SK-N-SH (cell line): Measurements from ENCODE around the gene SQOR. TPM values are rescaled to one million over a fixed set of nuclear protein-coding genes. Genes with fewer than 3 reads are reported as not detected.

ENCODE experiments used
- CTCF ChIA-PET: fragments of 300-600, 350-600 bp; formaldehyde crosslinking; extraction: SDS; loops from one replicate; lab custom pipeline; 2021; lab: Yijun Ruan, JAX
- POLR2A ChIA-PET: fragments of 350-600 bp; sonication (Branson Sonifier 250); formaldehyde crosslinking; extraction: SDS; loops from one replicate; lab custom pipeline; 2020; ENCODE audit warnings: antibody characterized with exemption, inconsistent platforms; lab: Yijun Ruan, JAX
- DNase-seq: peaks from one replicate; pipeline ENCODE4 v3.0.0; 2012
- H2AFZ ChIP-seq: fragments of 200-600 bp; sonication (generic); 2 replicates; pipeline ENCODE4 v1.8.1; 2016; ENCODE audit warnings: antibody characterized with exemption, mild to moderate bottlenecking, low read depth
- H3F3A ChIP-seq: fragments of 200-600 bp; sonication (generic); replicated peaks from 2 replicates; pipeline ENCODE3; 2016; ENCODE audit warnings: antibody characterized with exemption, mild to moderate bottlenecking; ENCODE audit not compliant: insufficient read depth
- H3K27ac ChIP-seq, 2 experiments: fragments of 200-500 bp in 1 of 2; fragments of 200-600 bp in 1 of 2; sonication (Bioruptor generic) in 1 of 2; sonication (generic), shearing (Covaris generic) in 1 of 2; 2 replicates each; pipeline versions ENCODE4 v1.5.1 to v1.6.1; 2014 to 2016; ENCODE audit warnings: low read depth in 2 of 2, inconsistent platforms in 1 of 2, low read length in 1 of 2, mild to moderate bottlenecking in 1 of 2, mixed read lengths in 1 of 2
- H3K27me3 ChIP-seq: fragments of 200-600 bp; sonication (generic), shearing (Covaris generic); 2 replicates; pipeline ENCODE4 v1.6.1; 2016; ENCODE audit warnings: mixed run types; ENCODE audit not compliant: insufficient read depth
- H3K36me3 ChIP-seq, 2 experiments: fragments of 200-500 bp in 1 of 2; fragments of 200-600 bp in 1 of 2; sonication (Bioruptor generic) in 1 of 2; sonication (generic) in 1 of 2; replicated peaks in 1 of 2; 2 replicates each; pipeline versions ENCODE3 to v1.5.1; 2014 to 2016; ENCODE audit warnings: low read length in 1 of 2, mild to moderate bottlenecking in 1 of 2; ENCODE audit not compliant: insufficient read depth in 2 of 2, control insufficient read depth in 1 of 2
- H3K4me1 ChIP-seq, 2 experiments: fragments of 200-500 bp in 1 of 2; fragments of 200-600 bp in 1 of 2; sonication (Bioruptor generic) in 1 of 2; sonication (generic), shearing (Covaris generic) in 1 of 2; 2 replicates each; pipeline versions ENCODE4 v1.5.1 to v1.6.1; 2014 to 2016; ENCODE audit warnings: low read depth in 1 of 2, low read length in 1 of 2, mixed run types in 1 of 2; ENCODE audit not compliant: insufficient read depth in 2 of 2, control insufficient read depth in 1 of 2
- H3K4me2 ChIP-seq: fragments of 200-600 bp; sonication (generic), shearing (Covaris generic); 2 replicates; pipeline ENCODE4 v1.6.1; 2017; ENCODE audit warnings: mixed run types
- H3K4me3 ChIP-seq, 2 experiments: fragments of 200-500 bp in 1 of 2; fragments of 200-600 bp in 1 of 2; sonication (Bioruptor generic) in 1 of 2; sonication (generic), shearing (Covaris generic) in 1 of 2; 2 replicates each; pipeline versions ENCODE4 v1.5.1 to v1.8.1; 2014 to 2016; ENCODE audit warnings: low read depth in 2 of 2, inconsistent platforms in 1 of 2, low read length in 1 of 2, mild to moderate bottlenecking in 1 of 2, mixed read lengths in 1 of 2, moderate library complexity in 1 of 2
- H3K79me2 ChIP-seq: fragments of 200-600 bp; sonication (generic); 2 replicates; pipeline ENCODE4 v1.8.1; 2017; ENCODE audit warnings: mild to moderate bottlenecking; ENCODE audit not compliant: insufficient read depth
- H3K9ac ChIP-seq: fragments of 200-600 bp; sonication (generic); 2 replicates; pipeline ENCODE4 v1.6.1; 2017; ENCODE audit warnings: mixed run types
- H3K9me2 ChIP-seq: fragments of 200-600 bp; sonication (generic); 2 replicates; pipeline ENCODE4 v1.6.1; 2017; ENCODE audit warnings: mixed run types
- H3K9me3 ChIP-seq: fragments of 200-600 bp; sonication (generic); 2 replicates; pipeline ENCODE4 v1.6.1; 2017; ENCODE audit warnings: mixed run types, mild to moderate bottlenecking, moderate library complexity
- H4K20me1 ChIP-seq: fragments of 200-600 bp; sonication (generic); 2 replicates; pipeline ENCODE4 v1.6.1; 2017; ENCODE audit warnings: mild to moderate bottlenecking, mixed run types; ENCODE audit not compliant: insufficient read depth
- CTCF ChIP-seq: fragments of 200-600 bp; sonication (generic); IDR thresholded peaks from 2 replicates; pipeline ENCODE4 v1.6.1; 2017; ENCODE audit warnings: antibody characterized with exemption, mild to moderate bottlenecking, moderate library complexity
- ELF1 ChIP-seq: IDR thresholded peaks from 2 replicates; pipeline ENCODE4 v1.4.0; 2012
- EP300 ChIP-seq, 2 experiments: IDR thresholded peaks; 2 replicates each; pipeline versions ENCODE4 v1.4.0 to v1.6.1; 2012; ENCODE audit warnings: borderline replicate concordance in 1 of 2, low read depth in 1 of 2, low read length in 1 of 2
- JUND ChIP-seq: IDR thresholded peaks from 2 replicates; pipeline ENCODE4 v1.4.0; 2012
- MEF2A ChIP-seq: IDR thresholded peaks from 2 replicates; pipeline ENCODE4 v1.4.0; 2012; ENCODE audit warnings: low read depth, borderline replicate concordance
- MXI1 ChIP-seq: IDR thresholded peaks from 2 replicates; pipeline ENCODE4 v1.6.1; 2012; ENCODE audit warnings: mild to moderate bottlenecking, low read depth, low read length, improper control_type of control experiment
- NFIC ChIP-seq: IDR thresholded peaks from 2 replicates; pipeline ENCODE4 v1.4.0; 2012; ENCODE audit warnings: borderline replicate concordance
- NRF1 ChIP-seq: IDR thresholded peaks from 2 replicates; pipeline ENCODE4 v1.6.1; 2012; ENCODE audit warnings: low read depth, mild to moderate bottlenecking, low read length
- POLR2AphosphoS5 ChIP-seq: IDR thresholded peaks from 2 replicates; pipeline ENCODE4 v1.6.1; 2012; ENCODE audit warnings: low read depth, low read length
- REST ChIP-seq: IDR thresholded peaks from 2 replicates; pipeline ENCODE4 v1.6.1; 2012; ENCODE audit warnings: mild to moderate bottlenecking, low read depth, low read length, moderate library complexity
- SMC3 ChIP-seq: IDR thresholded peaks from 2 replicates; pipeline ENCODE4 v1.6.1; 2012; ENCODE audit warnings: low read depth, low read length, improper control_type of control experiment
- TCF12 ChIP-seq: IDR thresholded peaks from 2 replicates; pipeline ENCODE4 v1.4.0; 2012
- TEAD4 ChIP-seq: IDR thresholded peaks from 2 replicates; pipeline ENCODE4 v1.4.0; 2012; ENCODE audit warnings: mild to moderate bottlenecking, borderline replicate concordance; ENCODE audit not compliant: insufficient read depth
- USF1 ChIP-seq: IDR thresholded peaks from 2 replicates; pipeline ENCODE4 v1.4.0; 2012; ENCODE audit warnings: low read depth, borderline replicate concordance
- YY1 ChIP-seq: IDR thresholded peaks from 2 replicates; pipeline ENCODE4 v1.4.0; 2012; ENCODE audit warnings: low read depth, mild to moderate bottlenecking
- WGBS: methylation state at CpG from one replicate; pipeline ENCODE4 v1.1.6; 2017; ENCODE audit warnings: low lambda C conversion rate; 5-methylcytosine and 5-hydroxymethylcytosine counted together
- polyA plus RNA-seq, 3 experiments: library from polyadenylated mRNA; depleted of rRNA; stranded (reverse); fragments of >200 nt; gene quantifications; 2 replicates each; pipeline ENCODE4 v1.2.3, GENCODE V29; 2012
- TF ChIP-seq, protein P1 (sequence below): IDR thresholded peaks from 2 replicates; pipeline ENCODE4 v1.4.0; 2012; ENCODE audit warnings: low read depth, borderline replicate concordance

SQOR gene
- polyA plus RNA-seq, 1 of the 3 experiments (the other 2 are of a cell fraction), result 7.8 TPM

- POLR2A ChIA-PET, result no interaction called here
Measured at GRCh38 chr15:45710657-45711056, 75.8 kb downstream of the SQOR start.

More at GRCh38 chr15:45710657-45711056, 75.8 kb downstream of the SQOR start:
- Histone ChIP-seq H2AFZ (no peak overlapping the region), H3K79me2 (no peaks in the 10 kb centered on the region), H3K9me3 (no peaks in the 10 kb centered on the region), H3F3A (no peaks in the 10 kb centered on the region), H3K9me2 (no peaks in the 10 kb centered on the region), H3K9ac (no peak overlapping the region), H3K27me3 (no peaks in the 10 kb centered on the region), H3K36me3 (no peaks in the 10 kb centered on the region), H3K27ac (no peak overlapping the region), H3K4me1 (peaks cover 0 to 3% of the 10 kb centered on the region in 2 experiments; a peak in 2 of 4 replicates), H3K4me3 (no peak overlapping the region), H3K4me2 (no peak overlapping the region), H4K20me1 (no peaks in the 10 kb centered on the region)
- WGBS, result 49% methylated on average over 6 of the region's 6 CpGs
- TF ChIP-seq TEAD4 (no peak), CTCF (no peak), YY1 (no peak), ELF1 (no peak), POLR2AphosphoS5 (no peak), REST (no peak), JUND (no peak), MXI1 (no peak), NFIC (no peak), MEF2A (no peak), EP300 (IDR thresholded peaks at IDR 0.05; ENCODE audit: borderline replicate concordance in 1 of 2, low read depth in 1 of 2, low read length in 1 of 2) (no peak), USF1 (no peak), SMC3 (no peak), NRF1 (no peak), TCF12 (no peak)
- TF ChIP-seq, protein P1, sequence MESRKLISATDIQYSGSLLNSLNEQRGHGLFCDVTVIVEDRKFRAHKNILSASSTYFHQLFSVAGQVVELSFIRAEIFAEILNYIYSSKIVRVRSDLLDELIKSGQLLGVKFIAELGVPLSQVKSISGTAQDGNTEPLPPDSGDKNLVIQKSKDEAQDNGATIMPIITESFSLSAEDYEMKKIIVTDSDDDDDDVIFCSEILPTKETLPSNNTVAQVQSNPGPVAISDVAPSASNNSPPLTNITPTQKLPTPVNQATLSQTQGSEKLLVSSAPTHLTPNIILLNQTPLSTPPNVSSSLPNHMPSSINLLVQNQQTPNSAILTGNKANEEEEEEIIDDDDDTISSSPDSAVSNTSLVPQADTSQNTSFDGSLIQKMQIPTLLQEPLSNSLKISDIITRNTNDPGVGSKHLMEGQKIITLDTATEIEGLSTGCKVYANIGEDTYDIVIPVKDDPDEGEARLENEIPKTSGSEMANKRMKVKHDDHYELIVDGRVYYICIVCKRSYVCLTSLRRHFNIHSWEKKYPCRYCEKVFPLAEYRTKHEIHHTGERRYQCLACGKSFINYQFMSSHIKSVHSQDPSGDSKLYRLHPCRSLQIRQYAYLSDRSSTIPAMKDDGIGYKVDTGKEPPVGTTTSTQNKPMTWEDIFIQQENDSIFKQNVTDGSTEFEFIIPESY, result no peak
- CTCF ChIA-PET, result interaction anchor here (0.8 to 4.1 kb wide), 2 partner anchors 80 to 84 kb away, joined by 5 to 24 read pairs; no protein-coding TSS in a partner anchor
- DNase-seq, result no peak
